ENCODE results near the gene DPYSL5.

- TF ChIP-seq POLR2A (IDR thresholded peaks at IDR 0.05; ENCODE audit: control extremely low read depth in 1 of 2, low read depth in 2 of 2, low read length in 2 of 2) (no peak), JUND (IDR thresholded peaks at IDR 0.05; ENCODE audit: low read length) (no peak; the same call in 1 of the 2 replicates), YY1 (IDR thresholded peaks at IDR 0.05; ENCODE audit: low read depth, low read length) (peak; percentile 58; the same call in 1 of the 2 replicates), MAX (IDR thresholded peaks at IDR 0.05) (no peak; the same call in 1 of the 2 replicates), RAD21 (IDR thresholded peaks at IDR 0.05 in 1 of 2, conservative IDR thresholded peaks at IDR 0.05 in 1 of 2; ENCODE audit: low read depth in 2 of 2, low read length in 2 of 2) (peak; percentile 82 to 89), TEAD4 (IDR thresholded peaks at IDR 0.05; ENCODE audit: low read depth, low read length) (no peak), EZH2 (IDR thresholded peaks at IDR 0.05; ENCODE audit: low read depth, low read length, severe bottlenecking) (peak; percentile 42), RFX5 (IDR thresholded peaks at IDR 0.05; ENCODE audit: borderline replicate concordance, low read depth, low read length) (no peak), RNF2 (IDR thresholded peaks at IDR 0.05; ENCODE audit: borderline replicate concordance, low read depth, low read length, missing control alignments, poor library complexity, severe bottlenecking) (no peak), TAF1 (IDR thresholded peaks at IDR 0.05; ENCODE audit: low read depth, low read length) (no peak), CTCF (IDR thresholded peaks at IDR 0.05; ENCODE audit: control extremely low read depth in 1 of 3, insufficient read depth in 1 of 3, low read depth in 1 of 3, low read length in 3 of 3) (peak; percentile 85 to 90 (median 85)), TAF7 (optimal IDR thresholded peaks at IDR 0.05; ENCODE audit: borderline replicate concordance, low read depth, low read length) (no peak), EP300 (IDR thresholded peaks at IDR 0.05; ENCODE audit: borderline replicate concordance in 1 of 2, low read depth in 2 of 2, low read length in 2 of 2) (no peak)
Measured at GRCh38 chr2:26942543-26943295, 94.8 kb downstream of the DPYSL5 start.
